ENCODE measurements around the gene CHTF18.
"Not testable (repeated sequence)": the region's sequence is repeated elsewhere in the genome, so short reads cannot be mapped to it uniquely, and the experiment has no call there.

Gene CHTF18

GRCh38 chr16:818592-818991, 30.2 kb downstream of the CHTF18 start:
- no peak overlapping the region for H3K4me3 ChIP-seq (ENCODE audit: low read depth, low read length)
- TF ChIP-seq CTCF (IDR thresholded peaks at IDR 0.05; ENCODE audit: insufficient read depth, low read depth, low read length, missing control alignments): no peak
- DNase-seq (ENCODE audit: low read depth): no peak

- no peak overlapping the region for H3K4me3 ChIP-seq (ENCODE audit: low read depth, low read length)
- DNase-seq (ENCODE audit: low read depth): no peak
- TF ChIP-seq CTCF (IDR thresholded peaks at IDR 0.05; ENCODE audit: insufficient read depth, low read depth, low read length, missing control alignments): no peak
These were observed 31.1 kb downstream of the CHTF18 start for GRCh38 chr16:819336-820043.

GRCh38 chr16:820044-820408, 31.6 kb downstream of the CHTF18 start:
- not testable (repeated sequence) for H3K4me3 ChIP-seq (ENCODE audit: low read depth, low read length); DNase-seq (ENCODE audit: low read depth)

- TF ChIP-seq CTCF (IDR thresholded peaks at IDR 0.05; ENCODE audit: insufficient read depth, low read depth, low read length, missing control alignments): no peak
- H3K4me3 ChIP-seq (ENCODE audit: low read depth, low read length): no peak overlapping the region
- no peak for DNase-seq (ENCODE audit: low read depth)
These were observed 32.3 kb downstream of the CHTF18 start for GRCh38 chr16:820748-821147.

GRCh38 chr16:821751-822150, 33.3 kb downstream of the CHTF18 start:
- no peak for DNase-seq (ENCODE audit: low read depth)
- H3K4me3 ChIP-seq (ENCODE audit: low read depth, low read length): no peak overlapping the region
- TF ChIP-seq CTCF (IDR thresholded peaks at IDR 0.05; ENCODE audit: insufficient read depth, low read depth, low read length, missing control alignments): no peak

GRCh38 chr16:822174-822908, 33.9 kb downstream of the CHTF18 start:
- H3K4me3 ChIP-seq (ENCODE audit: low read depth, low read length): no peak overlapping the region
- no peak for TF ChIP-seq CTCF (IDR thresholded peaks at IDR 0.05; ENCODE audit: insufficient read depth, low read depth, low read length, missing control alignments)
- no peak for DNase-seq (ENCODE audit: low read depth)

- no peak for DNase-seq (ENCODE audit: low read depth)
- TF ChIP-seq CTCF (IDR thresholded peaks at IDR 0.05; ENCODE audit: insufficient read depth, low read depth, low read length, missing control alignments): no peak
These were observed 34.5 kb downstream of the CHTF18 start for GRCh38 chr16:822909-823297.

More at GRCh38 chr16:822909-823297, 34.5 kb downstream of the CHTF18 start:
- no peak overlapping the region for H3K4me3 ChIP-seq (ENCODE audit: low read depth, low read length)
